Right lobe of liver (tissue), 6 donors: Measurements from ENCODE around the gene CD2AP. TPM values are rescaled to one million over a fixed set of nuclear protein-coding genes. Genes with fewer than 3 reads are reported as not detected.
"Not testable (repeated sequence)": the region's sequence is repeated elsewhere in the genome, so short reads cannot be mapped to it uniquely, and the experiment has no call there.

Experiments
- ATAC-seq, 4 donors: fragments of 200-7000 bp; cut with Tn5 transposase; one replicate each; pipeline ENCODE4 v1.9.1; 2020; ENCODE audit warnings: mild to moderate bottlenecking in 4 of 4, moderate library complexity in 4 of 4
- DNase-seq, 3 donors: peaks; one replicate each; pipeline ENCODE4 v3.0.0-alpha.2; 2020
- H3K27ac ChIP-seq, 3 donors: fragments of 200-600 bp; one replicate each; pipeline ENCODE4 v1.8.0; 2022
- H3K27me3 ChIP-seq, 2 donors: fragments of 200-600 bp; one replicate each; pipeline ENCODE4 v1.8.0; 2022
- H3K36me3 ChIP-seq, 4 donors: fragments of 200-600 bp; sonication (generic) in 1 of 4; one replicate each; pipeline versions ENCODE4 v1.5.1 to v1.8.0; 2017 to 2022; ENCODE audit warnings: control low read depth in 1 of 4
- H3K4me1 ChIP-seq, 4 donors: fragments of 200-600 bp; sonication (generic) in 1 of 4; one replicate each; pipeline versions ENCODE4 v1.5.1 to v1.8.0; 2017 to 2022; ENCODE audit warnings: control low read depth in 1 of 4
- H3K4me3 ChIP-seq, 3 donors: fragments of 200-600 bp; one replicate each; pipeline ENCODE4 v1.8.0; 2022
- H3K9me3 ChIP-seq, 4 donors: fragments of 200-600 bp; sonication (generic) in 1 of 4; one replicate each; pipeline versions ENCODE4 v1.5.1 to v1.8.0; 2017 to 2022; ENCODE audit warnings: control low read depth in 1 of 4
- POLR2A ChIP-seq: fragments of 450-650 bp; IDR thresholded peaks from one replicate; pipeline ENCODE4 v1.6.1; 2017; ENCODE audit warnings: antibody characterized with exemption, mild to moderate bottlenecking
- WGBS: methylation state at CpG from one replicate; pipeline ENCODE4 v1.1.6; 2018; ENCODE audit warnings: low coverage, low lambda C conversion rate; ENCODE audit not compliant: insufficient coverage; ENCODE audit errors: missing lambda C conversion rate; 5-methylcytosine and 5-hydroxymethylcytosine counted together
- intact Hi-C, 2 donors: fragments of 100-400 bp; cut with DNase I; formaldehyde crosslinking; loops; one replicate each; pipeline versions ENCODE4 v1.11.2 to v1.14.1; 2022
- total RNA-seq, 6 experiments: library from RNA; depleted of rRNA in 2 of 6; stranded (reverse); fragments of >200 nt in 2 of 6; fragmentation: NEBNext Ultra II Directional in 3 of 6; extraction: Animal tissue kit (Norgen Biotek cat#: 25700) in 3 of 6; gene quantifications; one replicate each; pipeline versions ENCODE4 v1.1.0 to v1.2.4, GENCODE V29; 2016 to 2023
- TF ChIP-seq, protein P1 (sequence below), 4 donors: fragments of 200-600 bp in 3 of 4; fragments of 450-650 bp in 1 of 4; IDR thresholded peaks; one replicate each; pipeline versions ENCODE4 v1.5.1 to v1.8.0; 2016 to 2022; ENCODE audit warnings: antibody characterized with exemption in 4 of 4, mild to moderate bottlenecking in 2 of 4
- donor health status: DM: no; HTN: yes; CAD: no.
- donor health status: DM: no; HTN: no; CAD: no.
- donor health status: DM: no; HTN: no; CAD: no.
- donor health status: DM: no; HTN: yes; CAD: no.
- donor health status: DM: no; HTN: yes; CAD: no.

The CD2AP gene
- total RNA-seq, 6 experiments from 2014 or later, result 12.0 to 24.8 (median 15.1) TPM

DNA sequence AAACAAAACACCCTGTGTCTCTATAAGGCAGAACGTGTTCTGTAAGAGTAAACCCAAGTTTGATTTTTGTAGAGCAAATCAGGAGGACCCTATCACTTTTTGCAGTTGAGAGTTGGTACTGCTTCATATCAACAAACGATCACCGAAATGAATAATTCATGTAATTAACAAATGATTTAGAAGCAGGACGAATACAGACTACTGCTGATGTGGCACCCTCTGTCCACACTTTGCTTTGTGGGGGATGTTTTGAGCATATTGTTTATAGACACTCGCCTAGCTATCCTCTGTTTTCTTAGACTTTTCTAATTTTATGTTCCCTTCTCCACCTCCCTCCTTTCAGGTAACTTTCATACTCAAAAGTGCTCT lies 1.5 kb downstream of the CD2AP start:
- WGBS, result 3% methylated on average over 5 of the region's 5 CpGs
- no peaks in the 10 kb centered on the region for H3K27me3 ChIP-seq
- no peaks in the 10 kb centered on the region for H3K36me3 ChIP-seq
- DNase-seq (no peak), ATAC-seq (no peak)
- intact Hi-C loops, result no loop called here
- H3K27ac ChIP-seq, result peak overlapping the region; percentile 5 to 96 (median 84)
- H3K9me3 ChIP-seq, result no peaks in the 10 kb centered on the region
- H3K4me3 ChIP-seq, result peak overlapping the region; percentile 68 to 88 (median 86)
- peaks cover 0 to 34% (median 11%) of the 10 kb centered on the region in 4 donors for H3K4me1 ChIP-seq
- TF ChIP-seq POLR2A, result no peak
- TF ChIP-seq, protein P1, sequence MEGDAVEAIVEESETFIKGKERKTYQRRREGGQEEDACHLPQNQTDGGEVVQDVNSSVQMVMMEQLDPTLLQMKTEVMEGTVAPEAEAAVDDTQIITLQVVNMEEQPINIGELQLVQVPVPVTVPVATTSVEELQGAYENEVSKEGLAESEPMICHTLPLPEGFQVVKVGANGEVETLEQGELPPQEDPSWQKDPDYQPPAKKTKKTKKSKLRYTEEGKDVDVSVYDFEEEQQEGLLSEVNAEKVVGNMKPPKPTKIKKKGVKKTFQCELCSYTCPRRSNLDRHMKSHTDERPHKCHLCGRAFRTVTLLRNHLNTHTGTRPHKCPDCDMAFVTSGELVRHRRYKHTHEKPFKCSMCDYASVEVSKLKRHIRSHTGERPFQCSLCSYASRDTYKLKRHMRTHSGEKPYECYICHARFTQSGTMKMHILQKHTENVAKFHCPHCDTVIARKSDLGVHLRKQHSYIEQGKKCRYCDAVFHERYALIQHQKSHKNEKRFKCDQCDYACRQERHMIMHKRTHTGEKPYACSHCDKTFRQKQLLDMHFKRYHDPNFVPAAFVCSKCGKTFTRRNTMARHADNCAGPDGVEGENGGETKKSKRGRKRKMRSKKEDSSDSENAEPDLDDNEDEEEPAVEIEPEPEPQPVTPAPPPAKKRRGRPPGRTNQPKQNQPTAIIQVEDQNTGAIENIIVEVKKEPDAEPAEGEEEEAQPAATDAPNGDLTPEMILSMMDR (IDR thresholded peaks at IDR 0.05), result no peak

DNA sequence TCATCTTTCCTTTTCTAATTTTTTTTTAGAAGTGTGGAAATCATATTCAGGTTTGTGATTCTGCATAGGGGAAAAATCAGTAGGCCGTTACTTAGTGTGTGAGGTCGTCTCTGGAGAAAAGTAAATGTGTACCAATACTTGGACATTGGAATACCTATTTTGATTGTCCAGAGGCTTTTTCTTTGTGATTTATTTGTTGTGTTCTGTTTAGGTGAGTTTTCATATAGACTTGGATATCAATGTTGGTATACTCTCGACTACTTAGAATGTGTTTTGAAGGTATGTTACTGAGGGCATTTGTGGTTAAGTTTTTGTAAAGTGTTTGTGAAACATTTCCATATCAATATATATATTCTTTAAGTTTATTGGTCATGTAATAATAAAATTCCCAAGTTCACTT lies 2.3 kb downstream of the CD2AP start:
- Histone ChIP-seq H3K4me1 (peaks cover 0 to 40% (median 13%) of the 10 kb centered on the region in 4 donors), H3K9me3 (no peaks in the 10 kb centered on the region), H3K36me3 (no peaks in the 10 kb centered on the region), H3K4me3 (no peak overlapping the region), H3K27me3 (no peaks in the 10 kb centered on the region), H3K27ac (no peak overlapping the region)
- ATAC-seq (no peak), DNase-seq (no peak)
- 26% methylated on average over 3 of the region's 3 CpGs for WGBS
- TF ChIP-seq, protein P1 (IDR thresholded peaks at IDR 0.05), result no peak
- TF ChIP-seq POLR2A, result no peak
- intact Hi-C loops, result no loop called here

DNA sequence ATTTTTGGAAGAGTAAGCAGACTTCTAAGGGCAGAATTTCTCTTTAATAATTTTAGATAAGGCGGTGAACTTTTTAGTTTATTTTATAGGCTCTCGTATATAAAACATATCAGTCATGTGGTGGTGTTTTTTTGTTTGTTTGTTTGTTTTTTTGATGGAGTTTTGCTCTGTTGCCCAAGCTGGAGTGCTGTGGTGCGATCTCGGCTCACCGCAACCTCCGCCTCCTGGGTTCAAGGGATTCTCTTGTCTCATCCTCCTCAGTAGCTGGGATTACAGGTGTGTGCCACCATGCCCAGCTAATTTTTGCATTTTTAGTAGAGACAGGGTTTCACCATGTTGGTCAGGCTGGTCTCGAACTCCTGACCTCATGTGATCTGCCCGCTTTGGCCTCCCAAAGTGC lies 3.6 kb downstream of the CD2AP start:
- ATAC-seq, result not testable (repeated sequence)

DNA sequence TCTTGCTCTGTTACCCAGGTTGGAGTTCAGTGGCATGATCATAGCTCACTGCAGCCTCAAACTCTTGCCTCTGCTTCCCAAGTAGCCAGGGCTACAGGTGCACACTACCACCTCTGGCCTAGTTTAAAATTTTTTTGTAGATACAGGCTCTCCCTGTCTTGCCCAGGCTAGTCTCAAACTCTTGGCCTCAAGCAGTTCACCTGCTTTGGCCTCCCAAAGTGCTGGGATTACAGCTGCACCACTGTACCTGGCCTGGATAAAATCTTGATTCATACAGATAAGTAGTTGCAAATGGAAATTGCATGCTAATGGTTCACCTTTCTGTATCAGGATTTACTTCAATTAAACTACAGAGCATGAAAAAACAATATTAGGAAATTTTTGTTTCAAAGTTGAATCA lies 4.2 kb downstream of the CD2AP start:
- Histone ChIP-seq H3K4me3 (no peak overlapping the region), H3K4me1 (peaks cover 0 to 35% (median 13%) of the 10 kb centered on the region in 4 donors), H3K27ac (no peak overlapping the region), H3K27me3 (no peaks in the 10 kb centered on the region), H3K9me3 (no peaks in the 10 kb centered on the region), H3K36me3 (peaks cover 0 to 2% (median 0%) of the 10 kb centered on the region in 4 donors)
- DNase-seq (no peak), ATAC-seq (no peak)
- TF ChIP-seq, protein P1 (IDR thresholded peaks at IDR 0.05), result no peak
- TF ChIP-seq POLR2A, result no peak
- intact Hi-C loops, result no loop called here

More for the DNA sequence above, 3.6 kb downstream of the CD2AP start:
- H3K36me3 ChIP-seq, H3K27me3 ChIP-seq, H3K4me3 ChIP-seq, DNase-seq, H3K9me3 ChIP-seq, H3K27ac ChIP-seq, intact Hi-C loops: not testable (repeated sequence)
- 97% methylated on average over 7 of the region's 8 CpGs for WGBS
- peaks cover 0 to 38% (median 13%) of the 10 kb centered on the region in 4 donors for H3K4me1 ChIP-seq

DNA sequence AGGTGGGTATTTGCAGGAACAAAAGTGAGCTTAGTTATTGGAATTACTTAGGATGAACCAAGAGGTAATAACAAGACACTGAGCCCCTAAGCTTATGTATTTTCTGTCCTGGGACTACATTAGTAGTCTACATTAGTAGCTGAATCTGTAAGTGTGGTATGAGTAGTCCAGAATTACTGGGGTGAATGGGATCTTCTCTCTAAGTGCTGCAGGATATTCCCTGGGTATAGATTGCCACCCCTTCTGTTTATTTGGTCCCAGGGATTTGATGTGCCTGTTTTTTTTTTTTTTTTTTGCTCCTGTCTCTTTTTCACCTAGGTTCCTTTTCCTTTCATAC lies 5.9 kb downstream of the CD2AP start:
- no peaks in the 10 kb centered on the region for H3K27me3 ChIP-seq
- H3K4me3 ChIP-seq, result no peak overlapping the region
- peaks cover 0 to 2% (median 0%) of the 10 kb centered on the region in 4 donors for H3K36me3 ChIP-seq
- intact Hi-C loops, result no loop called here
- DNase-seq (no peak), ATAC-seq (peak; percentile 6 to 24 (median 14))
- no peaks in the 10 kb centered on the region for H3K9me3 ChIP-seq
- TF ChIP-seq POLR2A, result no peak
- TF ChIP-seq, protein P1 (IDR thresholded peaks at IDR 0.05), result no peak
- peak overlapping the region; percentile 4 to 7 (median 5) for H3K27ac ChIP-seq
- peaks cover 0 to 35% (median 13%) of the 10 kb centered on the region in 4 donors for H3K4me1 ChIP-seq
